Measurements from ENCODE around the gene UTS2R.

DNA sequence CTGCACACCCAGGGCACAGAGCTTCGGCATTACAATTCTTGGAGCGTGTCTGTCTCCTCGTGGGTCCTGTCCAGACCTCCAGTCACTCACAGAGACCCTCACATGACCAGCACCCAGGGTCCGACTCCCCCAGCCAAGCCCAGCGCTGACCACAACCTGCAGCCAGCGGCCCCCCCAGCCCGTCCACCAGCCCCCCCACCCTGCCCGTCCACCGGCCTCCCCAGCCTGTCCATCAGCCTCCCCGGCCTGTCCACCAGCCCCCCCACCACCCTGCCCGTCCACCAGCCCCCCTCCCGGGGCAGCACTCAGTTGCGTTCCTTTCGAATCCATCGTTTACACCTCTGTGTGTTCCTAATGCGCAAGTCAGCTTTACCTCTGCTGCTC lies 43.8 kb upstream of the UTS2R start:
- TF ChIP-seq ZNF274 (IDR thresholded peaks at IDR 0.05; ENCODE audit: low read depth, low read length) (no peak), SUZ12 (IDR thresholded peaks at IDR 0.05; ENCODE audit: extremely low read depth, insufficient read depth, insufficient read length) (no peak)

Data from NT2/D1 (cell line).